Loucy (cell line): ENCODE measurements around the gene B9D2.
A peak's percentile ranks its signal among the peaks of the same experiment; 100 is the strongest.

Experiments
- H2AFZ ChIP-seq: fragments of 200-600 bp; sonication (generic); 2 replicates; pipeline ENCODE4 v1.6.0; 2016; ENCODE audit warnings: antibody characterized with exemption, mild to moderate bottlenecking, low read length, moderate library complexity
- H3F3A ChIP-seq: fragments of 200-600 bp; 2 replicates; pipeline ENCODE4 v1.6.0; 2016; ENCODE audit warnings: antibody characterized with exemption, low read depth, mild to moderate bottlenecking
- H3K27me3 ChIP-seq: fragments of 200-600 bp; sonication (generic); 2 replicates; pipeline ENCODE4 v1.6.1; 2014; ENCODE audit warnings: low read length, mild to moderate bottlenecking; ENCODE audit not compliant: insufficient read depth, poor library complexity, severe bottlenecking
- H3K36me3 ChIP-seq: fragments of 200-600 bp; sonication (generic); 2 replicates; pipeline ENCODE4 v1.6.1; 2016; ENCODE audit warnings: low read length; ENCODE audit not compliant: insufficient read depth
- H3K4me1 ChIP-seq: fragments of 200-600 bp; sonication (generic); 2 replicates; pipeline ENCODE4 v1.5.1; 2014; ENCODE audit warnings: low read length, mild to moderate bottlenecking; ENCODE audit not compliant: insufficient read depth, poor library complexity, severe bottlenecking
- H3K4me2 ChIP-seq: fragments of 200-600 bp; sonication (generic); 2 replicates; pipeline ENCODE4 v1.6.0; 2014; ENCODE audit warnings: antibody characterized with exemption, low read length, low read depth, mild to moderate bottlenecking; ENCODE audit not compliant: poor library complexity, severe bottlenecking
- H3K4me3 ChIP-seq: fragments of 200-600 bp; sonication (generic); 2 replicates; pipeline ENCODE4 v1.5.1; 2014; ENCODE audit warnings: low read length, mild to moderate bottlenecking, mixed read lengths; ENCODE audit not compliant: poor library complexity, severe bottlenecking
- H3K79me2 ChIP-seq: fragments of 200-600 bp; sonication (generic); 2 replicates; pipeline ENCODE4 v1.6.1; 2014; ENCODE audit warnings: low read length; ENCODE audit not compliant: insufficient read depth
- H3K9ac ChIP-seq: fragments of 200-600 bp; sonication (generic); 2 replicates; pipeline ENCODE4 v1.6.0; 2014; ENCODE audit warnings: mild to moderate bottlenecking, low read depth, low read length, moderate library complexity; ENCODE audit not compliant: poor library complexity, severe bottlenecking
- H3K9me2 ChIP-seq: fragments of 200-600 bp; sonication (generic); replicated peaks from 2 replicates; pipeline ENCODE4 v1.6.1; 2016; ENCODE audit warnings: low read depth, low read length, mixed read lengths
- H3K9me3 ChIP-seq: fragments of 200-600 bp; sonication (generic); 2 replicates; pipeline ENCODE4 v1.6.1; 2014; ENCODE audit warnings: mild to moderate bottlenecking, antibody characterized with exemption, low read length, low read depth; ENCODE audit not compliant: insufficient read depth
- H4K20me1 ChIP-seq: fragments of 200-600 bp; sonication (generic); 2 replicates; pipeline ENCODE4 v1.6.0; 2014; ENCODE audit warnings: antibody characterized with exemption, low read length, mild to moderate bottlenecking; ENCODE audit not compliant: insufficient read depth, poor library complexity, severe bottlenecking
- EZH2phosphoT487 ChIP-seq: fragments of 200-600 bp; IDR thresholded peaks from 2 replicates; pipeline ENCODE4 v1.6.1; 2018; ENCODE audit warnings: antibody characterized with exemption, mild to moderate bottlenecking, moderate library complexity, borderline replicate concordance
- TF ChIP-seq, protein P1 (sequence below): fragments of 200-600 bp; sonication (generic); conservative IDR thresholded peaks from 2 replicates; pipeline ENCODE4 v1.5.1; 2014; ENCODE audit warnings: mild to moderate bottlenecking, antibody characterized with exemption, low read length

B9D2 gene

DNA sequence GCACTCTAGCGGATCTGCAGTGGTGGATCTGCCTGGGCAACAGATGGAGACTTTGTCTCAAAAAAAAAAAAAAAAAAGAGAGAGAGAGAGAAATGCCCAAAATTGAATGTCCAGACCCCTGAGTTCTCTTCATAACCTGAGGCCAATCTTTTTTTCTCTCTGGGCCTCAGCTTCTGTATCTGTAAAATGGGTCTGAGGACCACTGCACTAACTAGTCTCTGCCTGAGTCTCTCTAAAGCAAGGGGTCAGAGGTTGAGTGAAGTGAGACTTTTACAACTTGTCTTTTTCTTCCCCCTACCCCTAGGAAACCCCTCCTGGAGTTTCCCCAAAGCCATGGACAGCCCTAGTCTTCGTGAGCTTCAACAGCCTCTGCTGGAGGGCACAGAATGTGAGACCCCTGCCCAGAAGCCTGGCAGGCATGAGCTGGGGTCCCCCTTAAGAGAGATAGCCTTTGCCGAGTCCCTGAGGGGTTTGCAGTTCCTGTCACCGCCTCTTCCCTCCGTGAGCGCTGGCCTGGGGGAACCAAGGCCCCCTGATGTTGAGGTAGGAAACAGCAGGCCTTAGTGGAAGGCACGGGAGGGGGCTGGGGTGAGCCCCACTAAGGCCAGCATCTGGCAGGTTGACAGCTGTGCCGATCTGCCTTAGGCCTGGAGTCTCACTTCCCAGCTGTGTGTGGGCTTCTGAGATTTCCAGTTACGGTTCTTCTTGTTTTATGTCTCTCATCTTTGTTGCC, 14.2 kb upstream of the B9D2 start:
- H3K4me2 ChIP-seq: peak overlapping the region; percentile 18
- TF ChIP-seq EZH2phosphoT487: no peak
- TF ChIP-seq, protein P1, sequence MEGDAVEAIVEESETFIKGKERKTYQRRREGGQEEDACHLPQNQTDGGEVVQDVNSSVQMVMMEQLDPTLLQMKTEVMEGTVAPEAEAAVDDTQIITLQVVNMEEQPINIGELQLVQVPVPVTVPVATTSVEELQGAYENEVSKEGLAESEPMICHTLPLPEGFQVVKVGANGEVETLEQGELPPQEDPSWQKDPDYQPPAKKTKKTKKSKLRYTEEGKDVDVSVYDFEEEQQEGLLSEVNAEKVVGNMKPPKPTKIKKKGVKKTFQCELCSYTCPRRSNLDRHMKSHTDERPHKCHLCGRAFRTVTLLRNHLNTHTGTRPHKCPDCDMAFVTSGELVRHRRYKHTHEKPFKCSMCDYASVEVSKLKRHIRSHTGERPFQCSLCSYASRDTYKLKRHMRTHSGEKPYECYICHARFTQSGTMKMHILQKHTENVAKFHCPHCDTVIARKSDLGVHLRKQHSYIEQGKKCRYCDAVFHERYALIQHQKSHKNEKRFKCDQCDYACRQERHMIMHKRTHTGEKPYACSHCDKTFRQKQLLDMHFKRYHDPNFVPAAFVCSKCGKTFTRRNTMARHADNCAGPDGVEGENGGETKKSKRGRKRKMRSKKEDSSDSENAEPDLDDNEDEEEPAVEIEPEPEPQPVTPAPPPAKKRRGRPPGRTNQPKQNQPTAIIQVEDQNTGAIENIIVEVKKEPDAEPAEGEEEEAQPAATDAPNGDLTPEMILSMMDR: peak; percentile 41

DNA sequence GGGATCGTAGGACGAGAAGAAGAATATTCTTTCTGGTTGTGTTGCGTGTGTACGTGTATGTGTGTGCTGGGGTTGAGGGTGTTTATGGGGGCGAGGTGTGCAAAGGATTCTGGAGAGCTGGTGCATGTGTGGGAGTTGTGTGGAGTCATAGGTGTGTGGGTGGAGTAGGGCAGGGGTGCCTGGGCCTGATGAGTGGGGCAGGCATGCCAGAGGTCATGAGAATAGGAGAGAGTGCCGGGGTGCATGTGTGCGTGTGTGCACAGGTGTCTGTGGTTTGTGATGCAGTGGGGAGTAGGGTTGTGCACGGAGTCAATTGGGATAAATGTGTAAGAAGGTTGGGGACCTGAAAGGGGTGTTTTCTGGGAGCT, 13.0 kb upstream of the B9D2 start:
- no peaks in the 10 kb centered on the region for H3K36me3 ChIP-seq
- no peaks in the 10 kb centered on the region for H4K20me1 ChIP-seq
- H3K4me2 ChIP-seq: no peak overlapping the region
- no peak overlapping the region for H3K4me3 ChIP-seq
- H3K79me2 ChIP-seq: no peaks in the 10 kb centered on the region
- H3K9me3 ChIP-seq: no peaks in the 10 kb centered on the region
- no peak for TF ChIP-seq EZH2phosphoT487
- TF ChIP-seq, protein P1: no peak
- no peaks in the 10 kb centered on the region for H3F3A ChIP-seq
- H3K9me2 ChIP-seq: no peaks in the 10 kb centered on the region
- H3K9ac ChIP-seq: no peak overlapping the region
- H3K27me3 ChIP-seq: no peaks in the 10 kb centered on the region
- H2AFZ ChIP-seq: no peak overlapping the region
- H3K4me1 ChIP-seq: no peaks in the 10 kb centered on the region

More for the DNA sequence above, 14.2 kb upstream of the B9D2 start:
- H3K9me3 ChIP-seq: no peaks in the 10 kb centered on the region
- no peaks in the 10 kb centered on the region for H3K4me1 ChIP-seq
- H3K27me3 ChIP-seq: no peaks in the 10 kb centered on the region
- H3K36me3 ChIP-seq: no peaks in the 10 kb centered on the region
- no peaks in the 10 kb centered on the region for H3F3A ChIP-seq
- H3K4me3 ChIP-seq: no peak overlapping the region
- no peaks in the 10 kb centered on the region for H3K79me2 ChIP-seq
- H2AFZ ChIP-seq: no peak overlapping the region
- H3K9ac ChIP-seq: no peak overlapping the region
- H4K20me1 ChIP-seq: no peaks in the 10 kb centered on the region
- no peaks in the 10 kb centered on the region for H3K9me2 ChIP-seq

DNA sequence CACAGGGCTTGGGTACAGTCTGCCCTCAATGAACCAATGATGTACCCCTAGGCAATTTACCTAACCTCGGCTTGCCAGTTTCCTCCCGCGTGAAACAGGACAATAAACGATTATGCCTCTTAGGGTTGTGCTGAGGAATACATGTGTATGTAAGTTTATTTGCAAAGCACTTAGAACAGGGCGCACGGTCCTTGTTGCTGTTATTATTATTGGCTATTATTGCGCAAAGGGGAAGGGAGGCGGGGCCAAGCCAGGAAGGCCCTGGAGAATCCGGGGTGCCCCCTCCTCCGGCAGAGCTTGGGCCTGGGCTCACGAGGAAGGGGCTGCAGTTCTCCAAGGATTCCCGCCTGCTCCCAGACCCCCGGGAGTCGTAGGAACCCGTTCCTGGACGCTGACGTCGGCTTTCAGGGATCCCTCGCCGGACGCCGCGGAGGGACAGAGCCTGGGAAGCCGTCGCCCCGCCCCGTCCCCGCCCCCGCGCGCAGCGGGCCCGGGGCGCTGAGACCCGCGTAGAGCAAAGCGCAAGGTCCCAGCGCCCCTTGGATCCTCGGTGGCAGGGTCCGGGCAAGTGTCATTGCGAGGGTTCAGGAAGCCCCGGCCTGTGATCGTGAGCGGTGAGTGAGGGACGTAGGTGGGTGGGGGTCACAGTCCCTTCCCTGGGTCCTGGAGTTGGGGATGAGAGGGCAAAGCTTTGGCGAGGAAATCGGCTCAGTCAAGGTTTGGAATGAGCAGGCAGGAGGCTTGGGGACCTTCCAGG, 12.5 kb upstream of the B9D2 start, which contains the start of gene TMEM91:
TMEM91 (plus strand) TSS at position 293 of the 757 bp plus-strand sequence. CDS start 1,777 bp downstream, outside the sequence.
- Histone ChIP-seq H2AFZ (no peak within 1 kb of the TSS), H3K27me3 (no peaks in the 10 kb centered on the region), H3K36me3 (no peaks in the 10 kb centered on the region), H3K9me2 (no peaks in the 10 kb centered on the region), H3K9ac (no peak within 1 kb of the TSS), H4K20me1 (no peaks in the 10 kb centered on the region), H3K4me3 (no peak within 1 kb of the TSS), H3K4me2 (no peak within 1 kb of the TSS), H3K9me3 (no peaks in the 10 kb centered on the region), H3F3A (no peaks in the 10 kb centered on the region), H3K79me2 (no peaks in the 10 kb centered on the region), H3K4me1 (no peaks in the 10 kb centered on the region)
- TF ChIP-seq, protein P1: no peak
- no peak for TF ChIP-seq EZH2phosphoT487
